ENCODE measurements around the gene MAPK11.

Gene MAPK11

DNA sequence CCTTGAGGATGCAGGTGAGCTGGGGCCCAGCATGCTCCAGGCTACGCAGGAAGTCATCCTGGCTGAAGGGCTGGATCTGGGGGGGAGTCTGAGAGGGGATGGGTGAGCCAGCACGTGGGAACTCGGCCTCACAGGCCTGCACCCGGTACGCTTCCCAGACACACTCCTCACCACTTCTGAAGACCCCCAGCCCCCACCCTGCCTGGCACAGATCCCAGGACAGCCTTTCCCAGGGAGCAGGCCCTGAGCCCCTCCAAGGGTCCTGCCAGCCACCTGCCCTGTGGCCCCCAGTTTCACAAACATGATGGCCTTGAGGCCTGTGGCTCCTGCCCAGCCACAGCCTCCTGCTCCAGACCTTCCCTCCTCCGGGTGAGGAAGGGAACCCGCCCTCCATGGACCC lies 42.8 kb upstream of the MAPK11 start:
- Histone ChIP-seq H3K9ac (ENCODE audit: low read length) (no peak overlapping the region), H3K4me3 (ENCODE audit: low read length) (no peak overlapping the region), H3K4me1 (ENCODE audit: low read length) (peaks cover 21% of the 10 kb centered on the region), H3K79me2 (ENCODE audit: low read length) (no peaks in the 10 kb centered on the region), H4K20me1 (ENCODE audit: insufficient read depth, low read length) (no peaks in the 10 kb centered on the region), H3K4me2 (ENCODE audit: low read length) (no peak overlapping the region), H3K9me3 (ENCODE audit: insufficient read depth, low read length) (no peaks in the 10 kb centered on the region), H3K27ac (ENCODE audit: low read length) (no peak overlapping the region), H3K36me3 (replicated peaks; ENCODE audit: low read depth, low read length) (no peaks in the 10 kb centered on the region), H3K27me3 (ENCODE audit: low read depth, low read length) (no peaks in the 10 kb centered on the region), H2AFZ (ENCODE audit: low read depth, low read length) (no peak overlapping the region)
- TF ChIP-seq, protein P1, sequence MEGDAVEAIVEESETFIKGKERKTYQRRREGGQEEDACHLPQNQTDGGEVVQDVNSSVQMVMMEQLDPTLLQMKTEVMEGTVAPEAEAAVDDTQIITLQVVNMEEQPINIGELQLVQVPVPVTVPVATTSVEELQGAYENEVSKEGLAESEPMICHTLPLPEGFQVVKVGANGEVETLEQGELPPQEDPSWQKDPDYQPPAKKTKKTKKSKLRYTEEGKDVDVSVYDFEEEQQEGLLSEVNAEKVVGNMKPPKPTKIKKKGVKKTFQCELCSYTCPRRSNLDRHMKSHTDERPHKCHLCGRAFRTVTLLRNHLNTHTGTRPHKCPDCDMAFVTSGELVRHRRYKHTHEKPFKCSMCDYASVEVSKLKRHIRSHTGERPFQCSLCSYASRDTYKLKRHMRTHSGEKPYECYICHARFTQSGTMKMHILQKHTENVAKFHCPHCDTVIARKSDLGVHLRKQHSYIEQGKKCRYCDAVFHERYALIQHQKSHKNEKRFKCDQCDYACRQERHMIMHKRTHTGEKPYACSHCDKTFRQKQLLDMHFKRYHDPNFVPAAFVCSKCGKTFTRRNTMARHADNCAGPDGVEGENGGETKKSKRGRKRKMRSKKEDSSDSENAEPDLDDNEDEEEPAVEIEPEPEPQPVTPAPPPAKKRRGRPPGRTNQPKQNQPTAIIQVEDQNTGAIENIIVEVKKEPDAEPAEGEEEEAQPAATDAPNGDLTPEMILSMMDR (IDR thresholded peaks at IDR 0.05; ENCODE audit: low read depth, low read length) = no peak
- TF ChIP-seq EZH2phosphoT487 (IDR thresholded peaks at IDR 0.05; ENCODE audit: low read depth) = no peak

GRCh38 chr22:50312371-50312770 lies 42.2 kb upstream of the MAPK11 start:
- no peaks in the 10 kb centered on the region for H3K36me3 ChIP-seq (replicated peaks; ENCODE audit: low read depth, low read length)
- peaks cover 21% of the 10 kb centered on the region for H3K4me1 ChIP-seq (ENCODE audit: low read length)
- H3K27ac ChIP-seq (ENCODE audit: low read length) = no peak overlapping the region
- H3K9ac ChIP-seq (ENCODE audit: low read length) = no peak overlapping the region
- H3K79me2 ChIP-seq (ENCODE audit: low read length) = no peaks in the 10 kb centered on the region
- no peaks in the 10 kb centered on the region for H3K27me3 ChIP-seq (ENCODE audit: low read depth, low read length)
- H4K20me1 ChIP-seq (ENCODE audit: insufficient read depth, low read length) = no peaks in the 10 kb centered on the region
- no peaks in the 10 kb centered on the region for H3K9me3 ChIP-seq (ENCODE audit: insufficient read depth, low read length)
- no peak overlapping the region for H2AFZ ChIP-seq (ENCODE audit: low read depth, low read length)
- TF ChIP-seq, protein P1 (IDR thresholded peaks at IDR 0.05; ENCODE audit: low read depth, low read length) = no peak
- TF ChIP-seq EZH2phosphoT487 (IDR thresholded peaks at IDR 0.05; ENCODE audit: low read depth) = no peak
- H3K4me3 ChIP-seq (ENCODE audit: low read length) = no peak overlapping the region
- H3K4me2 ChIP-seq (ENCODE audit: low read length) = no peak overlapping the region

DNA sequence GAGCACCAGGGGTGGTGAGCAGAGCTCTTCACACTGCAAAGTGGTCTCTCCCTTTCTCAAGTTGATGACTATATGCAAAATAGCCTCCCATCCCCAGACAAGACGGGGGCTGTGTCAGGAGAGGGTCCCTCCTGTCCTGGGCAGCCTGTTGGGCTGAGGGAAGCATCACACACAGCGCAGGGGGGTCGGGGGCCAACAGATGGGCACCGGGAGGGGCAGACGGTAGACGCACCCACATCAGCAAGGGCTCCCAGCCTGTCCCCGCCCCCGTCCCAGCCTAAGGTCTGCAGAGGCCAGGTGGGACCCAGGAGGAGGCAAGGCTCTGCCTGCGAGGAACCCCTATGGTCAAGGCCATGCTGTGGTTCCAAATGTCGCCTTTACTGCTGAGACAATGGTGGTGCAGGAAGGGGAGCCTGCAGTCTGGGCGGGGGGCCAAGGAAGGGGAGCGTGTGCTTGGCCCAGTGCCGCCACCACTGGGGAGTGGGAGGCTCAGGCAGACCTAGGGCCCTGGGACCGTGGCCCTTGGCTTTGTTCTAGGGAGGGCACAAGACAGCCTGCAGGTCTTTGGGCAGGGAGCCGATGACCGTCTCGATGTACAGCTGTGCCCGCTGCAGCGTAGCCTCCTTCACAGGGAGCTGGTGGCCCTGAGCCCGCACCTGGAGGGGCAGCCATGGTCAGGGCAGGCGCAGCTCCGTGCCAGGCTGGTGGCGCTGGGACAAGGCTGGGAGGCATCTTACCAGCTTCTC lies 41.6 kb upstream of the MAPK11 start:
- Histone ChIP-seq H3K79me2 (ENCODE audit: low read length) (peaks cover 5% of the 10 kb centered on the region), H3K4me1 (ENCODE audit: low read length) (peaks cover 21% of the 10 kb centered on the region), H3K4me2 (ENCODE audit: low read length) (no peak overlapping the region), H3K36me3 (replicated peaks; ENCODE audit: low read depth, low read length) (no peaks in the 10 kb centered on the region), H3K4me3 (ENCODE audit: low read length) (no peak overlapping the region), H4K20me1 (ENCODE audit: insufficient read depth, low read length) (no peaks in the 10 kb centered on the region), H3K9ac (ENCODE audit: low read length) (no peak overlapping the region), H3K27ac (ENCODE audit: low read length) (no peak overlapping the region), H2AFZ (ENCODE audit: low read depth, low read length) (no peak overlapping the region), H3K9me3 (ENCODE audit: insufficient read depth, low read length) (no peaks in the 10 kb centered on the region), H3K27me3 (ENCODE audit: low read depth, low read length) (no peaks in the 10 kb centered on the region)
- TF ChIP-seq, protein P1 (IDR thresholded peaks at IDR 0.05; ENCODE audit: low read depth, low read length) = no peak
- no peak for TF ChIP-seq EZH2phosphoT487 (IDR thresholded peaks at IDR 0.05; ENCODE audit: low read depth)

DNA sequence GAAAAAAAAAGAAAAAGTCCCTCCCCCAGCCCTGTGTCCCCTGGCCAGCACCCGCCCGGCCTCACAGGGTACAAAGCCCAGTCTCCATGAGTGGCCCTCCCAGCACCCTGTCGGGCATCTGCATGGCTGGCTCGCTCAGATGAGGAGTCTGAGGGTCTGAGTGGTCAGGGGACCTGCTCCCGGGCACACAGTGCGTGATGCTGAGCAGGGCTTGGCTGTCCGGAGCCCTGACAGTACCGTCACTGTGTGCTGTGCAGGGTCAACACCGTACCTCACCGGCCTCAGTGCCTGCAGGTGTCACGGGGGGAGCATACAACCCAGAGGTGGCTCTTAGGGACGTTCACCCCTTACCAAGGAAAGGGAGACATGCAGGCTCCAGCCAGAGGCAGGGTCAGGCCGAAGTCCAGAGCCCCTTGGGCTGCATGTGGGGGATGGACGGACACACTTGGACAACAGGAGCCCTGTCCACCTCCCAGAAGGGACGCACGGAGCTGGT lies 40.8 kb upstream of the MAPK11 start:
- Histone ChIP-seq H3K27ac (ENCODE audit: low read length) (no peak overlapping the region), H3K79me2 (ENCODE audit: low read length) (peaks cover 12% of the 10 kb centered on the region), H3K4me2 (ENCODE audit: low read length) (no peak overlapping the region), H3K9ac (ENCODE audit: low read length) (no peak overlapping the region), H3K4me3 (ENCODE audit: low read length) (no peak overlapping the region), H3K27me3 (ENCODE audit: low read depth, low read length) (no peaks in the 10 kb centered on the region), H3K36me3 (replicated peaks; ENCODE audit: low read depth, low read length) (no peaks in the 10 kb centered on the region), H3K9me3 (ENCODE audit: insufficient read depth, low read length) (no peaks in the 10 kb centered on the region), H3K4me1 (ENCODE audit: low read length) (peaks cover 21% of the 10 kb centered on the region), H4K20me1 (ENCODE audit: insufficient read depth, low read length) (no peaks in the 10 kb centered on the region), H2AFZ (ENCODE audit: low read depth, low read length) (no peak overlapping the region)
- TF ChIP-seq, protein P1 (IDR thresholded peaks at IDR 0.05; ENCODE audit: low read depth, low read length) = no peak
- no peak for TF ChIP-seq EZH2phosphoT487 (IDR thresholded peaks at IDR 0.05; ENCODE audit: low read depth)

Data from OCI-LY3 (cell line).